Prostate gland (tissue), 2 donors: ENCODE results near the gene ZSWIM5. TPM values are rescaled to one million over a fixed set of nuclear protein-coding genes. Genes with fewer than 3 reads are reported as not detected.

ENCODE experiments used
- DNase-seq: peaks from one replicate; pipeline ENCODE4 v3.0.0-alpha.2; 2019; ENCODE audit warnings: low spot score
- H3K27ac ChIP-seq, 2 donors: fragments of 200-600 bp; sonication (generic); 2 replicates each; pipeline ENCODE4 v1.5.1; 2017 to 2019
- H3K27me3 ChIP-seq: fragments of 200-600 bp; sonication (generic); replicated peaks from 2 replicates; pipeline ENCODE4 v1.5.1; 2019; ENCODE audit not compliant: insufficient read depth
- H3K36me3 ChIP-seq, 2 donors: fragments of 200-600 bp; sonication (generic); 1 replicate in 1 of 2; 2 replicates in 1 of 2; pipeline versions ENCODE4 v1.5.1 to v1.8.1; 2017 to 2019
- H3K4me1 ChIP-seq: fragments of 200-600 bp; sonication (generic); replicated peaks from 2 replicates; pipeline ENCODE4 v1.5.1; 2019
- H3K4me3 ChIP-seq, 2 donors: fragments of 200-600 bp; sonication (generic); 2 replicates each; pipeline ENCODE4 v1.5.1; 2017 to 2019
- H3K9me3 ChIP-seq: fragments of 200-600 bp; sonication (generic); 2 replicates; pipeline ENCODE4 v1.5.1; 2017
- POLR2A ChIP-seq: fragments of 450-650 bp; IDR thresholded peaks from one replicate; pipeline ENCODE4 v1.6.1; 2016; ENCODE audit warnings: antibody characterized with exemption, mild to moderate bottlenecking
- POLR2AphosphoS5 ChIP-seq: sonication (generic); formaldehyde crosslinking; IDR thresholded peaks from one replicate; pipeline ENCODE4 v1.6.1; 2017; ENCODE audit warnings: antibody characterized with exemption
- WGBS: methylation state at CpG from one replicate; pipeline ENCODE4 v1.1.5; 2018; 5-methylcytosine and 5-hydroxymethylcytosine counted together
- intact Hi-C: fragments of 100-400 bp; cut with DNase I; formaldehyde crosslinking; loops from one replicate; pipeline ENCODE4 v1.14.2; 2022
- total RNA-seq, 2 donors: library from RNA; depleted of rRNA; stranded (reverse); fragments of >200 nt; gene quantifications; one replicate each; pipeline ENCODE4 v1.1.0, GENCODE V29; 2016
- TF ChIP-seq, protein P1 (sequence below), 4 experiments: fragments of 200-600 bp in 2 of 4; fragments of 450-650 bp in 2 of 4; sonication (generic) in 2 of 4; IDR thresholded peaks; 1 replicate in 3 of 4; 2 replicates in 1 of 4; pipeline ENCODE4 v1.5.1; 2016 to 2019; ENCODE audit warnings: antibody characterized with exemption in 4 of 4, mild to moderate bottlenecking in 2 of 4, moderate library complexity in 2 of 4

The ZSWIM5 gene
- total RNA-seq, 2 donors from 2014 or later = 7.2 to 18.6 TPM

DNA sequence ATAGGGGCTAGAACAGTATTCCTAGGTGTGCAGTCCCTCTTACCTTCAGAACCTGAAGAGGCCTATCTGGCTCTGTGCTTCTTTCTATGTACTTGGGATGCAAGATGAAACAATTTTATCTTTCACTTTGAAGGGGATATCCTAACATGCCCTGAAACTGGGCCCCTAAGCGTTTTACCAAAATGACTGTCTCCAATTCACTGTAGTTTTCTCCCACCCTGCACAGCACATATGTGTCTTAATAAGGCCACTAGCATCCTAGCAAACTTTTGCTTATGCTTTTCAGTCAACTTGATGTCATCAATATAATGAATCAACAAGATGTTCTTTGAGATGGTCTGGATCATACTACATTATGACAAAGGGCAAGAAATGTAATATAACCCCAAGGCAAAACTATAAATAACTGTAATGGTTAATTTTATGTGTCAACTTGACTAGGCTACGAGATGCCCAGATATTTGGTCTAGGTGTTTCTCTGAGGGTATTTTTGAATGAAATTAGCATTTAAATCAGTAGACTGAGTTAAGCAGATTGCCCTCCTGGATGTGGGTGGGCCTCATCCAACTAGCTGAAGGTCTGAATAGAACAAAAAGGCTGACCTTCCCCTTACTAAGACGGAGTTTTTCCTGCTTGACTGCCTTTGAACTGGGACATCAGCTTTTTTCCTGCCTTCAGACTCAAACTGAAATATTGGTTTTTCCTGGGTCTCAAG is 9.2 kb upstream of the ZSWIM5 start:
- 92% methylated on average over 3 of the region's 3 CpGs for WGBS
- Histone ChIP-seq H3K27ac (no peak overlapping the region), H3K4me1 (no peaks in the 10 kb centered on the region), H3K4me3 (no peak overlapping the region), H3K9me3 (no peaks in the 10 kb centered on the region), H3K36me3 (no peaks in the 10 kb centered on the region), H3K27me3 (no peaks in the 10 kb centered on the region)
- TF ChIP-seq POLR2A (no peak), POLR2AphosphoS5 (no peak)
- TF ChIP-seq, protein P1, sequence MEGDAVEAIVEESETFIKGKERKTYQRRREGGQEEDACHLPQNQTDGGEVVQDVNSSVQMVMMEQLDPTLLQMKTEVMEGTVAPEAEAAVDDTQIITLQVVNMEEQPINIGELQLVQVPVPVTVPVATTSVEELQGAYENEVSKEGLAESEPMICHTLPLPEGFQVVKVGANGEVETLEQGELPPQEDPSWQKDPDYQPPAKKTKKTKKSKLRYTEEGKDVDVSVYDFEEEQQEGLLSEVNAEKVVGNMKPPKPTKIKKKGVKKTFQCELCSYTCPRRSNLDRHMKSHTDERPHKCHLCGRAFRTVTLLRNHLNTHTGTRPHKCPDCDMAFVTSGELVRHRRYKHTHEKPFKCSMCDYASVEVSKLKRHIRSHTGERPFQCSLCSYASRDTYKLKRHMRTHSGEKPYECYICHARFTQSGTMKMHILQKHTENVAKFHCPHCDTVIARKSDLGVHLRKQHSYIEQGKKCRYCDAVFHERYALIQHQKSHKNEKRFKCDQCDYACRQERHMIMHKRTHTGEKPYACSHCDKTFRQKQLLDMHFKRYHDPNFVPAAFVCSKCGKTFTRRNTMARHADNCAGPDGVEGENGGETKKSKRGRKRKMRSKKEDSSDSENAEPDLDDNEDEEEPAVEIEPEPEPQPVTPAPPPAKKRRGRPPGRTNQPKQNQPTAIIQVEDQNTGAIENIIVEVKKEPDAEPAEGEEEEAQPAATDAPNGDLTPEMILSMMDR (IDR thresholded peaks at IDR 0.05) = no peak
- intact Hi-C loops = no loop called here
- no peak for DNase-seq

DNA sequence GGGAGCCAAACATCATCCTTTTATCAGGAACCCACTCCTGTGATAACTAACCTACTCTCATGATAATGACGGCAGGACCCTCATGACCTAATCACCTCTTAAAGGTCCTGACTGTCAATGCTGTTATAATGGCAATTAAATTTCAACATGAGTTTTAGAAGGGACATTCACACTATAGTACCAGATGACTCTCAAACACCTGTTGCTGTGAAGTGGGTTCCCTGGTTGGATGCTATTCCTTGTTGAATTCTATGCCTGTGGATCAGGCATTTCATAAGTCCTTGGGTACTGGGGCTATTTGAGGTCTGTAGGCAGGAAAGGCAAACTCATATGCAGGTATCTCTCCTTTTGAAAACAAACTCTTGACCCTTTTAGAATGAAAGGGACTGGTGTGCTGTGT is 7.5 kb upstream of the ZSWIM5 start:
- Histone ChIP-seq H3K9me3 (no peaks in the 10 kb centered on the region), H3K27ac (no peak overlapping the region), H3K4me3 (no peak overlapping the region), H3K27me3 (no peaks in the 10 kb centered on the region), H3K36me3 (no peaks in the 10 kb centered on the region), H3K4me1 (no peaks in the 10 kb centered on the region)
- no peak for DNase-seq
- no peak for TF ChIP-seq POLR2AphosphoS5
- no peak for TF ChIP-seq POLR2A
- TF ChIP-seq, protein P1 (IDR thresholded peaks at IDR 0.05) = no peak
- intact Hi-C loops = no loop called here
- WGBS = 81% methylated on average over 1 of the region's 1 CpG

- H3K27ac ChIP-seq = no peak overlapping the region
- DNase-seq = no peak
- TF ChIP-seq, protein P1 (IDR thresholded peaks at IDR 0.05) = no peak
- TF ChIP-seq POLR2A (no peak), POLR2AphosphoS5 (no peak)
- no peaks in the 10 kb centered on the region for H3K9me3 ChIP-seq
- H3K4me1 ChIP-seq = no peaks in the 10 kb centered on the region
- H3K36me3 ChIP-seq = no peaks in the 10 kb centered on the region
- 79% methylated on average over 3 of the region's 3 CpGs for WGBS
- intact Hi-C loops = no loop called here
- H3K4me3 ChIP-seq = no peak overlapping the region
- no peaks in the 10 kb centered on the region for H3K27me3 ChIP-seq
Measured at GRCh38 chr1:45211076-45211475, 4.7 kb upstream of the ZSWIM5 start.

DNA sequence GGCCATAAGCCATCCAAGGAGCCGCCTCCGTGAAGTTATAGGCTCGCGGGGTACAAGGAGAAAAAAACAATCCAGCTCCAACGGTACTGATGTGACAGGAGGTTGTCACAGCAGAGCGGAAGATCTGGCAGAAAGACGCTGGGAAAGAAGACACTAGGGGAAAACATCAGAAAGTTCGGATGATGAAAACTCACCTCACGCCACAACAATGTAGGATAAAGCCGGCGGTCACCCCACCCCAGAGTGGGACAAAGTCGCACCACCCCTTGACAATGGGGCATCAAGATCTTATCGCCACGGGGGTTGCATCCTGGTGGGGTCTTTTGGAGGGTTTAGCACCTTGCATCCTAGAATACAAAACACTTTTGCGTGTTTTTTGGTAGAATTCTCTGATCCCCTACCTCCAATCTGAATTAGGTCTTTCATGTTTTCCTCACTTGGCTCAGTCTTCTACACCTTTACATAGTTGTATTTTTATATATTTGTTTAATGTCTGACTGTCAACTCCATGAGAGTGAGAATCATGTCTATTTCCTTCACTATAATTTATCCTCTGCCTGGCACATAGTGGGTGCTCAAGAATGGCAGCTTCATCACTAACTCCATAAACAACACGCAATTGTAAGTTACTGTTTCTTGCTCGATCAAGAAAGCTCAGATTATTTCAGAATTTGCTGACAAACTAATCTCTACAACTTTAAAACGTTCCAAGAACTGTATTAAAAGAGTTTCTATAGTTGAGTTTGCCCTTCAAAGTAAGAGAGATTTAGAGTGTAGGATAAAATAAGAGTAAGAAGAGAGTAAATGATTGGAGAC is 611 bp upstream of the ZSWIM5 start:
- Histone ChIP-seq H3K27me3 (no peaks in the 10 kb centered on the region), H3K27ac (peak overlapping the region; percentile 91 to 92), H3K36me3 (no peaks in the 10 kb centered on the region), H3K9me3 (no peaks in the 10 kb centered on the region), H3K4me1 (no peaks in the 10 kb centered on the region), H3K4me3 (peak overlapping the region; percentile 78 to 81)
- 10% methylated on average over 18 of the region's 18 CpGs for WGBS
- intact Hi-C loops = loop anchor here (5.0 kb wide), 1 partner anchor 55 kb away; no protein-coding TSS in a partner anchor
- peak; percentile 9 for DNase-seq
- TF ChIP-seq, protein P1 (IDR thresholded peaks at IDR 0.05) = no peak
- TF ChIP-seq POLR2A (no peak), POLR2AphosphoS5 (no peak)
